T-helper 1 cell treated with Interleukin-12 subunit alpha and Interleukin-12 subunit beta and Interleukin-4 antibody, amounts not matched to agents 30 μg/mL and 1 μg/mL, for 36 hours (primary cell): ENCODE results near the gene CHN2.

Source experiments
- H3K27ac Mint-ChIP-seq: one replicate; pipeline ENCODE4 v1.8.0; 2021; ENCODE audit warnings: mild to moderate bottlenecking, mixed read lengths
- H3K27me3 Mint-ChIP-seq: one replicate; pipeline ENCODE4 v1.8.0; 2021; ENCODE audit warnings: low read depth, mixed read lengths
- H3K36me3 Mint-ChIP-seq: one replicate; pipeline ENCODE4 v1.8.0; 2021; ENCODE audit warnings: low read depth, mixed read lengths
- H3K4me1 Mint-ChIP-seq: one replicate; pipeline ENCODE4 v1.8.0; 2021; ENCODE audit warnings: low read depth, mixed read lengths
- H3K4me3 Mint-ChIP-seq: one replicate; pipeline ENCODE4 v1.8.0; 2021; ENCODE audit warnings: mild to moderate bottlenecking, moderate library complexity, mixed read lengths
- H3K9me3 Mint-ChIP-seq: one replicate; pipeline ENCODE4 v1.8.0; 2021; ENCODE audit warnings: mixed read lengths

CHN2 gene

GRCh38 chr7:29302666-29303395, 108.3 kb downstream of the CHN2 start:
- no peaks in the 10 kb centered on the region for H3K36me3 Mint-ChIP-seq
- H3K4me3 Mint-ChIP-seq = no peak overlapping the region
- H3K4me1 Mint-ChIP-seq = no peaks in the 10 kb centered on the region
- H3K27me3 Mint-ChIP-seq = peaks cover 23% of the 10 kb centered on the region
- no peaks in the 10 kb centered on the region for H3K9me3 Mint-ChIP-seq
- no peak overlapping the region for H3K27ac Mint-ChIP-seq

- Mint-ChIP-seq H3K36me3 (no peaks in the 10 kb centered on the region), H3K9me3 (no peaks in the 10 kb centered on the region), H3K4me1 (no peaks in the 10 kb centered on the region), H3K27me3 (peaks cover 21% of the 10 kb centered on the region), H3K4me3 (no peak overlapping the region), H3K27ac (no peak overlapping the region)
Observed at GRCh38 chr7:29304756-29305155, 110.2 kb downstream of the CHN2 start.

GRCh38 chr7:29306319-29306991, 111.9 kb downstream of the CHN2 start:
- H3K4me1 Mint-ChIP-seq = no peaks in the 10 kb centered on the region
- no peaks in the 10 kb centered on the region for H3K36me3 Mint-ChIP-seq
- H3K9me3 Mint-ChIP-seq = no peaks in the 10 kb centered on the region
- H3K4me3 Mint-ChIP-seq = no peak overlapping the region
- no peak overlapping the region for H3K27ac Mint-ChIP-seq
- H3K27me3 Mint-ChIP-seq = peaks cover 21% of the 10 kb centered on the region

- H3K27ac Mint-ChIP-seq = no peak overlapping the region
- H3K4me1 Mint-ChIP-seq = no peaks in the 10 kb centered on the region
- H3K9me3 Mint-ChIP-seq = no peaks in the 10 kb centered on the region
- peaks cover 28% of the 10 kb centered on the region for H3K27me3 Mint-ChIP-seq
- H3K4me3 Mint-ChIP-seq = no peak overlapping the region
- no peaks in the 10 kb centered on the region for H3K36me3 Mint-ChIP-seq
Observed at GRCh38 chr7:29308424-29308823, 113.8 kb downstream of the CHN2 start.

GRCh38 chr7:29309041-29309854, 114.7 kb downstream of the CHN2 start:
- Mint-ChIP-seq H3K4me3 (no peak overlapping the region), H3K36me3 (no peaks in the 10 kb centered on the region), H3K4me1 (no peaks in the 10 kb centered on the region), H3K9me3 (no peaks in the 10 kb centered on the region), H3K27me3 (peaks cover 31% of the 10 kb centered on the region), H3K27ac (no peak overlapping the region)

GRCh38 chr7:29310625-29311024, 116.0 kb downstream of the CHN2 start:
- H3K9me3 Mint-ChIP-seq = no peaks in the 10 kb centered on the region
- no peaks in the 10 kb centered on the region for H3K36me3 Mint-ChIP-seq
- H3K27ac Mint-ChIP-seq = no peak overlapping the region
- H3K4me1 Mint-ChIP-seq = no peaks in the 10 kb centered on the region
- H3K27me3 Mint-ChIP-seq = peaks cover 36% of the 10 kb centered on the region
- no peak overlapping the region for H3K4me3 Mint-ChIP-seq

- Mint-ChIP-seq H3K36me3 (no peaks in the 10 kb centered on the region), H3K4me3 (no peak overlapping the region), H3K9me3 (no peaks in the 10 kb centered on the region), H3K4me1 (no peaks in the 10 kb centered on the region), H3K27me3 (peaks cover 34% of the 10 kb centered on the region), H3K27ac (no peak overlapping the region)
Observed at GRCh38 chr7:29311314-29311713, 116.7 kb downstream of the CHN2 start.

GRCh38 chr7:29314148-29314547, 119.6 kb downstream of the CHN2 start:
- Mint-ChIP-seq H3K36me3 (no peaks in the 10 kb centered on the region), H3K4me3 (no peak overlapping the region), H3K27ac (no peak overlapping the region), H3K27me3 (peaks cover 28% of the 10 kb centered on the region), H3K9me3 (no peaks in the 10 kb centered on the region), H3K4me1 (no peaks in the 10 kb centered on the region)

- Mint-ChIP-seq H3K36me3 (no peaks in the 10 kb centered on the region), H3K27me3 (peaks cover 29% of the 10 kb centered on the region), H3K4me1 (no peaks in the 10 kb centered on the region), H3K9me3 (no peaks in the 10 kb centered on the region), H3K27ac (no peak overlapping the region), H3K4me3 (no peak overlapping the region)
Observed at GRCh38 chr7:29315122-29315891, 120.7 kb downstream of the CHN2 start.

- no peaks in the 10 kb centered on the region for H3K36me3 Mint-ChIP-seq
- no peak overlapping the region for H3K4me3 Mint-ChIP-seq
- no peaks in the 10 kb centered on the region for H3K9me3 Mint-ChIP-seq
- no peak overlapping the region for H3K27ac Mint-ChIP-seq
- H3K27me3 Mint-ChIP-seq = peaks cover 28% of the 10 kb centered on the region
- no peaks in the 10 kb centered on the region for H3K4me1 Mint-ChIP-seq
Observed at GRCh38 chr7:29315892-29316270, 121.3 kb downstream of the CHN2 start.

- Mint-ChIP-seq H3K9me3 (no peaks in the 10 kb centered on the region), H3K27me3 (peaks cover 21% of the 10 kb centered on the region), H3K36me3 (no peaks in the 10 kb centered on the region), H3K4me3 (no peak overlapping the region), H3K27ac (no peak overlapping the region), H3K4me1 (no peaks in the 10 kb centered on the region)
Observed at GRCh38 chr7:29316926-29317325, 122.4 kb downstream of the CHN2 start.

- Mint-ChIP-seq H3K4me3 (no peak overlapping the region), H3K9me3 (no peaks in the 10 kb centered on the region), H3K27me3 (peaks cover 11% of the 10 kb centered on the region), H3K4me1 (no peaks in the 10 kb centered on the region), H3K27ac (no peak overlapping the region), H3K36me3 (no peaks in the 10 kb centered on the region)
Observed at GRCh38 chr7:29318853-29319718, 124.5 kb downstream of the CHN2 start.

- no peaks in the 10 kb centered on the region for H3K36me3 Mint-ChIP-seq
- H3K4me1 Mint-ChIP-seq = no peaks in the 10 kb centered on the region
- peaks cover 7% of the 10 kb centered on the region for H3K27me3 Mint-ChIP-seq
- no peak overlapping the region for H3K4me3 Mint-ChIP-seq
- no peaks in the 10 kb centered on the region for H3K9me3 Mint-ChIP-seq
- no peak overlapping the region for H3K27ac Mint-ChIP-seq
Observed at GRCh38 chr7:29319719-29320521, 125.3 kb downstream of the CHN2 start.
